ENCODE measurements around the gene ROR1. TPM values are rescaled to one million over a fixed set of nuclear protein-coding genes. Genes with fewer than 3 reads are reported as not detected.

The ROR1 gene
- total RNA-seq, 1 experiment from 2014 or later, result 19.0 TPM

- no peaks in the 10 kb centered on the region for H3F3A ChIP-seq (ENCODE audit: insufficient read depth, low read depth)
- H3K4me3 ChIP-seq, result no peak overlapping the region
- H3K9me2 ChIP-seq (ENCODE audit: insufficient read depth), result no peaks in the 10 kb centered on the region
- no peaks in the 10 kb centered on the region for H3K79me2 ChIP-seq (ENCODE audit: low read depth)
- DNase-seq, result no peak
- H3K4me2 ChIP-seq, result no peak overlapping the region
- H3K36me3 ChIP-seq (ENCODE audit: low read depth), result no peaks in the 10 kb centered on the region
- ChIA-PET CTCF (no interaction called here), POLR2A (ENCODE audit: unreplicated experiment) (no interaction called here)
- no peaks in the 10 kb centered on the region for H3K9me3 ChIP-seq (ENCODE audit: insufficient read depth, low read depth)
- no peaks in the 10 kb centered on the region for H3K4me1 ChIP-seq (replicated peaks; ENCODE audit: insufficient read depth)
- H2AFZ ChIP-seq, result no peak overlapping the region
- no peaks in the 10 kb centered on the region for H4K20me1 ChIP-seq (ENCODE audit: insufficient read depth)
- H3K27ac ChIP-seq, result no peak overlapping the region
- TF ChIP-seq CTCF (conservative IDR thresholded peaks at IDR 0.05) (no peak), EZH2 (IDR thresholded peaks at IDR 0.05; ENCODE audit: low read depth) (no peak)
- no TSS peak for BruUV-seq (replicated peaks)
- H3K27me3 ChIP-seq (ENCODE audit: insufficient read depth, low read depth), result no peaks in the 10 kb centered on the region
- intact Hi-C loops (cut with micrococcal nuclease; ENCODE audit: unreplicated experiment), result no loop called here
Measured at GRCh38 chr1:64195081-64195395, 421.2 kb downstream of the ROR1 start.

GRCh38 chr1:64196074-64196870 lies 422.5 kb downstream of the ROR1 start:
- no peaks in the 10 kb centered on the region for H3K4me1 ChIP-seq (replicated peaks; ENCODE audit: insufficient read depth)
- no peaks in the 10 kb centered on the region for H3K9me3 ChIP-seq (ENCODE audit: insufficient read depth, low read depth)
- H3F3A ChIP-seq (ENCODE audit: insufficient read depth, low read depth), result no peaks in the 10 kb centered on the region
- H3K9me2 ChIP-seq (ENCODE audit: insufficient read depth), result no peaks in the 10 kb centered on the region
- H3K36me3 ChIP-seq (ENCODE audit: low read depth), result no peaks in the 10 kb centered on the region
- CTCF ChIA-PET, result no interaction called here
- H3K79me2 ChIP-seq (ENCODE audit: low read depth), result no peaks in the 10 kb centered on the region
- no peak overlapping the region for H3K4me3 ChIP-seq
- DNase-seq, result no peak
- POLR2A ChIA-PET (ENCODE audit: unreplicated experiment), result no interaction called here
- no peak overlapping the region for H3K4me2 ChIP-seq
- no peaks in the 10 kb centered on the region for H4K20me1 ChIP-seq (ENCODE audit: insufficient read depth)
- intact Hi-C loops (cut with micrococcal nuclease; ENCODE audit: unreplicated experiment), result no loop called here
- H2AFZ ChIP-seq, result no peak overlapping the region
- BruUV-seq (replicated peaks), result no TSS peak
- TF ChIP-seq CTCF (conservative IDR thresholded peaks at IDR 0.05), result no peak
- no peak for TF ChIP-seq EZH2 (IDR thresholded peaks at IDR 0.05; ENCODE audit: low read depth)
- no peak overlapping the region for H3K27ac ChIP-seq
- H3K27me3 ChIP-seq (ENCODE audit: insufficient read depth, low read depth), result no peaks in the 10 kb centered on the region

- DNase-seq, result no peak
- CTCF ChIA-PET, result no interaction called here
- Histone ChIP-seq H3K4me2 (no peak overlapping the region), H3K27me3 (ENCODE audit: insufficient read depth, low read depth) (no peaks in the 10 kb centered on the region), H2AFZ (no peak overlapping the region), H3K79me2 (ENCODE audit: low read depth) (no peaks in the 10 kb centered on the region), H3K4me1 (replicated peaks; ENCODE audit: insufficient read depth) (no peaks in the 10 kb centered on the region), H3K4me3 (no peak overlapping the region), H3K36me3 (ENCODE audit: low read depth) (no peaks in the 10 kb centered on the region), H3K9me2 (ENCODE audit: insufficient read depth) (no peaks in the 10 kb centered on the region), H3F3A (ENCODE audit: insufficient read depth, low read depth) (no peaks in the 10 kb centered on the region), H4K20me1 (ENCODE audit: insufficient read depth) (no peaks in the 10 kb centered on the region), H3K27ac (no peak overlapping the region), H3K9me3 (ENCODE audit: insufficient read depth, low read depth) (no peaks in the 10 kb centered on the region)
- no peak for TF ChIP-seq EZH2 (IDR thresholded peaks at IDR 0.05; ENCODE audit: low read depth)
- TF ChIP-seq CTCF (conservative IDR thresholded peaks at IDR 0.05), result no peak
- BruUV-seq (replicated peaks), result no TSS peak
- POLR2A ChIA-PET (ENCODE audit: unreplicated experiment), result no interaction called here
- intact Hi-C loops (cut with micrococcal nuclease; ENCODE audit: unreplicated experiment), result no loop called here
Measured at GRCh38 chr1:64197076-64197475, 423.3 kb downstream of the ROR1 start.
